ENCODE data around the gene PSG11.
"Not testable (repeated sequence)": the region's sequence is repeated elsewhere in the genome, so short reads cannot be mapped to it uniquely, and the experiment has no call there.

GRCh38 chr19:43058440-43058839, 32.2 kb upstream of the PSG11 start:
- TF ChIP-seq CTCF (conservative IDR thresholded peaks at IDR 0.05); EZH2 (IDR thresholded peaks at IDR 0.05; ENCODE audit: low read depth): not testable (repeated sequence)
